GM12801 (cell line): ENCODE measurements around the gene TCL1A.

ENCODE experiments used
- TF ChIP-seq, protein P1 (sequence below): IDR thresholded peaks from one replicate; pipeline ENCODE4 v1.5.1; 2011; ENCODE audit warnings: control low read depth; ENCODE audit not compliant: insufficient read length; ENCODE audit errors: extremely low read depth

Gene TCL1A

DNA sequence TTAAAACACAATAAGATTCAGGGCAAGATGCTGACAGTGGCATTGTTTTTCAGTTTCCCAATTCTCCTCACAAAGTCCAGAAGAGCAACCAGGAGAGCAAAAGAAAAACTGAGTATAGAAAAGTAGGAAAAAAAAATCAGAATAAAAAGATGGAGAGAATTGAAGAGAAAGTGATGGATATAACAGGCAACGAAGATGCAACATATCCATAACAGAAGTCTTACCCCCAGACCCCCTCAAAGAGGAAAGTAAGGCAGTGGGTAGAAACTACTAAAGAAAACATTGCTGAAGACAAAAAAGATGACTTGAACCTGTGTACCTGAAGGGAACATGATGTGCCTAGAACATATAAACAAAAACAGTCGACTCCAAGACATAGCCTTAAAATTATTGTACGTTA lies 10.6 kb downstream of the TCL1A start:
- TF ChIP-seq, protein P1, sequence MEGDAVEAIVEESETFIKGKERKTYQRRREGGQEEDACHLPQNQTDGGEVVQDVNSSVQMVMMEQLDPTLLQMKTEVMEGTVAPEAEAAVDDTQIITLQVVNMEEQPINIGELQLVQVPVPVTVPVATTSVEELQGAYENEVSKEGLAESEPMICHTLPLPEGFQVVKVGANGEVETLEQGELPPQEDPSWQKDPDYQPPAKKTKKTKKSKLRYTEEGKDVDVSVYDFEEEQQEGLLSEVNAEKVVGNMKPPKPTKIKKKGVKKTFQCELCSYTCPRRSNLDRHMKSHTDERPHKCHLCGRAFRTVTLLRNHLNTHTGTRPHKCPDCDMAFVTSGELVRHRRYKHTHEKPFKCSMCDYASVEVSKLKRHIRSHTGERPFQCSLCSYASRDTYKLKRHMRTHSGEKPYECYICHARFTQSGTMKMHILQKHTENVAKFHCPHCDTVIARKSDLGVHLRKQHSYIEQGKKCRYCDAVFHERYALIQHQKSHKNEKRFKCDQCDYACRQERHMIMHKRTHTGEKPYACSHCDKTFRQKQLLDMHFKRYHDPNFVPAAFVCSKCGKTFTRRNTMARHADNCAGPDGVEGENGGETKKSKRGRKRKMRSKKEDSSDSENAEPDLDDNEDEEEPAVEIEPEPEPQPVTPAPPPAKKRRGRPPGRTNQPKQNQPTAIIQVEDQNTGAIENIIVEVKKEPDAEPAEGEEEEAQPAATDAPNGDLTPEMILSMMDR: no peak

DNA sequence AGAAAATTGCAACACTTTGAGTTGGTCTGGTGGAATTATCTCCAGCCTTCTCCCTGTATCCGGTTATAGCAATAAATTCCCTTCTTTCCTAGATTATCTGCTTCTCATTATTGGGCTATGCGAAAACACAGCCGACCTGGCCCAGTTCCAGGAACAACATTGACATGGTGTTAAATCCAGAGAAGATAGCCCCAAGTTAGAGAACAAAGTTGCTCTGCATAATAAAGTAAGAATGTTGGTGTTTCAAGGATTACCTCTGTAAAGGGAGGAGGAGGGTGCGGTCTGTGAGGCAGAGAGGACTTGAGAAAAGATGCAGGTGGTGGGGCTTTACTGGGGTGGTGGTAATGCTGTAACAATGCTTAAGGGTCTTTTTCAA lies 12.1 kb downstream of the TCL1A start:
- TF ChIP-seq, protein P1: no peak

DNA sequence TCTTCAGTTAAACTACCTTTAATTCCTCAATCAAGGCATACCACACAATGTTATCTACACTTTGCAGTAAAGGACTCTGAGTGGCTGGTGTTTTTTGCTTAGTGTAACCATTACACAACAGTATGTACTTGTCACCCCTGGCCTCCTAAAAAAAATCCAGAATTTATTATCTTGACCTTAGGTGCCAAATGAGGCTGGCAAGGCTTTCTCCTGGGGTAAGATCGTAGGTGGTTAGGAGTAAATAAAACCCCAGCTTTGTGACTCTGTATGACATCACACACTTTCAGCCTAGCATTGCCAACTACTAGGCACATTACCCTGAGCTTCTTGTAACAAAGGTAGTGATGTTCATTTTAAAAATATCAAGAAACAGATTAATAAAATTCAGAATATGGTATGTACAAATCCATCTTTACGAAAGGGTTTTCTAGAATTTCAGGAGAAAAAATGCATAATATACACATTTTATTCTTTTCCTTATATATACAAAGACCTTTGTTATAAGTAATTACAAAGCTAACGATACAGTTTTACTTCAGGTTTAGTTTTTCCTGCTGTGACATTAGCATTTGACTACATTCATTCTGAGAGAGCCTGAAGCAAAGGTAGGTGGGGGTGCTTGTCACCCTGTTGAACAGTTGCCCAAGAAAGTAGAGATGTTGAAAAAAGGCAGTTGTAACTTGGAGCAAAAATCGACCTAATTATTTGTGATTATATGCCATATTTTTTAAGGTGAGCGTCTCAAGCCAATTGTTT lies 13.5 kb downstream of the TCL1A start:
- TF ChIP-seq, protein P1: no peak

DNA sequence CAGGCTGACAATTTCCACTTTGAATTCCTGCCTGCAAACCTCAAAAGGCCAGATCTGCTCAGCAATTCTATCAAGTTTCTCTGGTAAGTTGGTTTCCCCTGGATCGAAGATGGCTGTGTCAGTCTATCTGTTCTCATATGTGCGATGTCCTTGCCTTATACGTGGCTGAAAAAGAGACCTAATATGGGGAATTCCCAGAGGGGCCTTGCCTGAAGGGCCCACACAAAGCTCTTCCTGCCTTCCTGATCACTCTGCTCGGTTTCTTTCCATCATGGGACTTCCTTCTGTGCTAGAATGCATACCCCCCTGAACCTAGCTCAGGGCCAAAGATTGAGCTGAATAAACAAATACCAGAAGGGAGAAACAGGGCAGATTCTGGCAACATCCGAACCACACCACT lies 14.5 kb downstream of the TCL1A start:
- TF ChIP-seq, protein P1: no peak

DNA sequence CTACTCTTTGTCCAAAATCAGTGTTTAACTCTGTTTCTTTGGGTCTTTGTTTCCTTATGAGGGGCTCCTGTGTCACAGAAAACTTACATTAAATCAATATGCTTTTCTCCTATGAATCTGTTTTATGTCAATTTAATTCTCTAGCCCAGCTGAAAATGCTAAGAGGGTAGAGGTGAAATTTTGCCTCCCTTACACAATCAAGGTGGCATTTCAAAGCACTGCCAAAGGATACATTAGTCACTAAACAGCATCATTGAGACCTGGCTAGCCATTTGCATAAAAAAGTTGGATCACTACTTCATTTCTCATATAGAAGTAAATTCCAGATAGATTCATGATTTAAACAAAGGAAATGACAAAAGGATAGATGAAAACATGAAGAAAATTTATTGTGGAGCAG lies 15.6 kb downstream of the TCL1A start:
- TF ChIP-seq, protein P1: no peak

DNA sequence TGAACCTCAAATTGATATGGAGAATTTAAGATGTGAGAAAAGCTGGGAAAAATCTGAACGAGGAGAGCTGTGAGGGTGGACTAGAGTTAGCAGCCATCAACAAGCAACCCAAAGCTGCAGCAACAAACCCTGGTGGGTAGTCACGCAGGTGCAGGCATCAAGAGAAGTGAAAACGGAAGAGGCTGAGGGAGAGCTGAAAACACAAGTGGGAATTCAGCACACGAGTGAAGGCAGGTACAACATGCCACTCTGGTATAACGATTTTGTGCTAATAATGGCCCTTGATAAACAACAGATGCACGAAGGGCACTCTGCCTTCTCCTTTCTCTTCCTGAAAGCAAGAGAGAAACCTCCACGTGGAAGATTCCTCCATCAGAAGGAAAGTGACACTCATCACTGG lies 16.2 kb downstream of the TCL1A start:
- TF ChIP-seq, protein P1: no peak

DNA sequence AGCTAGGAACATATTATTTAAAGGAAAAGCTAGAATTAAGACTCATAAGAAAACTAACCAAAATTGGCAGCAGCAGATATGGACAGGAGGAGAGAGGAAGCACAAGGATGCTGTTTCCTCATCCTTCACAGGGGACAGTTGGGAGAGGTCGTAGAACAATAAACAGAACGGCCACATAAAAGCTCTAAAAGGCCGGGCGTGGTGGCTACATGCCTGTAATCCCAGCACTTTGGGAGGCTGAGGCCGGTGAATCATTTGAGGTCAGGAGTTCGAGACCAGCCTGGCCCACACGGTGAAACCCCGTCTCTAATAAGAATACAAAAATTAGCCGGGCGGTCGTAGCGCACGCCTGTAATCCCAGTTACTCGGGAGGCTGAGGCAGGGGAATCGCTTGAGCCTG lies 17.2 kb downstream of the TCL1A start:
- TF ChIP-seq, protein P1: no peak
